CD14-positive monocyte (primary cell): ENCODE results near the gene PHLDA3. TPM values are rescaled to one million over a fixed set of nuclear protein-coding genes. Genes with fewer than 3 reads are reported as not detected.

Experiments used
- DNase-seq, 3 donors: peaks; one replicate each; pipeline ENCODE4 v3.0.0-alpha.2; 2011 to 2022
- H2AFZ ChIP-seq: 2 replicates; pipeline ENCODE4 v1.6.0; 2012; ENCODE audit warnings: mild to moderate bottlenecking, low read depth, low read length, inconsistent platforms; ENCODE audit not compliant: insufficient read depth, poor library complexity, severe bottlenecking
- H3K27ac ChIP-seq, 2 donors: 1 replicate in 1 of 2; 2 replicates in 1 of 2; pipeline ENCODE4 v1.5.1; 2012 to 2013; ENCODE audit warnings: low read length in 2 of 2, control low read depth in 1 of 2, inconsistent platforms in 1 of 2, low read depth in 1 of 2, mild to moderate bottlenecking in 1 of 2
- H3K27me3 ChIP-seq, 2 donors: one replicate each; pipeline versions ENCODE4 v1.6.0 to v1.6.1; 2011 to 2013; ENCODE audit warnings: low read length in 2 of 2; ENCODE audit not compliant: control insufficient read depth in 2 of 2, insufficient read depth in 2 of 2
- H3K36me3 ChIP-seq, 2 donors: replicated peaks in 1 of 2; 1 replicate in 1 of 2; 2 replicates in 1 of 2; pipeline versions ENCODE4 v1.5.1 to v1.6.1; 2012 to 2013; ENCODE audit warnings: low read length in 2 of 2, control low read depth in 1 of 2, inconsistent platforms in 1 of 2, mild to moderate bottlenecking in 1 of 2; ENCODE audit not compliant: insufficient read depth in 2 of 2, control insufficient read depth in 1 of 2
- H3K4me1 ChIP-seq, 2 donors: 1 replicate in 1 of 2; 2 replicates in 1 of 2; pipeline versions ENCODE4 v1.5.1 to v1.6.1; 2012 to 2013; ENCODE audit warnings: low read length in 2 of 2, control low read depth in 1 of 2, inconsistent platforms in 1 of 2, mild to moderate bottlenecking in 1 of 2, moderate library complexity in 1 of 2; ENCODE audit not compliant: insufficient read depth in 2 of 2, control insufficient read depth in 1 of 2
- H3K4me2 ChIP-seq: replicated peaks from 2 replicates; pipeline ENCODE3; 2012; ENCODE audit warnings: low read length, moderate library complexity, mild to moderate bottlenecking; ENCODE audit not compliant: poor library complexity, severe bottlenecking; ENCODE audit errors: extremely low read depth
- H3K4me3 ChIP-seq, 3 experiments: fragments of 200-600 bp in 1 of 3; sonication (generic) in 1 of 3; replicated peaks in 1 of 3; 1 replicate in 2 of 3; 2 replicates in 1 of 3; pipeline ENCODE4 v1.5.1; 2011 to 2013; ENCODE audit warnings: low read length in 3 of 3, mild to moderate bottlenecking in 3 of 3, control low read depth in 2 of 3, low read depth in 2 of 3, inconsistent platforms in 1 of 3, moderate library complexity in 1 of 3
- H3K79me2 ChIP-seq: 2 replicates; pipeline ENCODE4 v1.6.0; 2012; ENCODE audit warnings: mild to moderate bottlenecking, control low read depth, inconsistent platforms, low read length, moderate library complexity; ENCODE audit not compliant: insufficient read depth
- H3K9ac ChIP-seq: 2 replicates; pipeline ENCODE4 v1.6.0; 2017; ENCODE audit warnings: low read length, mild to moderate bottlenecking; ENCODE audit not compliant: insufficient read depth, poor library complexity, severe bottlenecking
- H3K9me3 ChIP-seq, 2 donors: replicated peaks in 1 of 2; 1 replicate in 1 of 2; 2 replicates in 1 of 2; pipeline versions ENCODE4 v1.5.1 to v1.6.1; 2012 to 2013; ENCODE audit warnings: low read length in 2 of 2, control low read depth in 1 of 2; ENCODE audit not compliant: control insufficient read depth in 1 of 2, insufficient read depth in 1 of 2
- H4K20me1 ChIP-seq: 2 replicates; pipeline ENCODE4 v1.6.0; 2012; ENCODE audit warnings: mild to moderate bottlenecking, low read length, control low read depth, moderate library complexity; ENCODE audit not compliant: insufficient read depth
- H3K27ac Mint-ChIP-seq, 7 donors: one replicate each; pipeline ENCODE4 v1.8.0; 2020; ENCODE audit warnings: mild to moderate bottlenecking in 7 of 7, mixed read lengths in 7 of 7, moderate library complexity in 6 of 7, inconsistent platforms in 2 of 7
- H3K27me3 Mint-ChIP-seq, 3 donors: one replicate each; pipeline ENCODE4 v1.8.0; 2021 to 2022; ENCODE audit warnings: low read depth in 3 of 3, mild to moderate bottlenecking in 3 of 3, mixed read lengths in 3 of 3, moderate library complexity in 3 of 3, inconsistent platforms in 1 of 3
- H3K36me3 Mint-ChIP-seq, 2 donors: one replicate each; pipeline ENCODE4 v1.8.0; 2020; ENCODE audit warnings: mixed read lengths in 2 of 2, inconsistent platforms in 1 of 2, mild to moderate bottlenecking in 1 of 2
- H3K4me1 Mint-ChIP-seq: one replicate; pipeline ENCODE4 v1.8.0; 2020; ENCODE audit warnings: mild to moderate bottlenecking, mixed read lengths
- H3K4me3 Mint-ChIP-seq, 2 donors: one replicate each; pipeline ENCODE4 v1.8.0; 2020; ENCODE audit warnings: mild to moderate bottlenecking in 2 of 2, mixed read lengths in 2 of 2, moderate library complexity in 1 of 2
- H3K9me3 Mint-ChIP-seq, 7 donors: one replicate each; pipeline ENCODE4 v1.8.0; 2020 to 2022; ENCODE audit warnings: mixed read lengths in 7 of 7, mild to moderate bottlenecking in 6 of 7, moderate library complexity in 6 of 7, inconsistent platforms in 2 of 7
- CTCF ChIP-seq: fragments of 200-600 bp; IDR thresholded peaks from one replicate; pipeline ENCODE4 v1.8.0; 2022; ENCODE audit warnings: antibody characterized with exemption, mild to moderate bottlenecking
- WGBS: methylation state at CpG from one replicate; pipeline ENCODE4 v1.1.5; 2013; ENCODE audit warnings: missing lambda C conversion rate; ENCODE audit not compliant: insufficient coverage; 5-methylcytosine and 5-hydroxymethylcytosine counted together
- intact Hi-C, 2 donors: fragments of 100-400 bp; cut with micrococcal nuclease; formaldehyde crosslinking; loops; one replicate each; pipeline versions ENCODE4 v1.15.0 to v1.15.1; 2023
- polyA plus RNA-seq, 3 donors: library from polyadenylated mRNA; depleted of rRNA in 1 of 3; unstranded in 2 of 3; stranded (reverse) in 1 of 3; fragments of 300-500 nt in 2 of 3; fragments of >200 nt in 1 of 3; fragmentation: Illumina TruSeq in 2 of 3; gene quantifications; 1 replicate in 2 of 3; 2 replicates in 1 of 3; pipeline ENCODE4 v1.2.3, GENCODE V29; 2012 to 2021

Gene PHLDA3
- polyA plus RNA-seq, 3 donors = 0.08 TPM; not detected in 2

DNA sequence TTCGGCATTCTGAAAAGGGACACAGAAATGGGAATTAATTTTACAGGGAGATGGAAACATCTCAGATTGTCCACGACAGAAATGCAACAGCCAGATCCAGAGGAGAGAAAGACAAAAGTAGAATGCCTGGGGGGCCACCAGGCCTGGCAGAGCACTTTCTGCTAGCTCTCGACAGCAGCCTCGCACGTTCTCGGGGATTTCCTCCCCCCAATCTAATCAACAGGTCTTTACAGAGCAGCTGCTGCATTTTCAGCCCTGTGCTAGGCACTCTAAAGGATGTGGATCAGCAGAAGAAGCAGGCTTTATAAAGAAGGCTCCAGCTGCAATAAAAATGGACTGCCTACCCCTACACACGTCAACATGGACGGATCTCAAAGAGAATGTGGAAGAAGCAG, 27.3 kb upstream of the PHLDA3 start:
- no peak for DNase-seq
- H3K4me3 ChIP-seq = no peak overlapping the region
- Mint-ChIP-seq H3K4me3 (no peak overlapping the region), H3K9me3 (peaks cover 0 to 9% (median 0%) of the 10 kb centered on the region in 7 donors), H3K27me3 (peaks cover 0 to 4% (median 3%) of the 10 kb centered on the region in 3 donors), H3K4me1 (peaks cover 28% of the 10 kb centered on the region), H3K27ac (peak overlapping the region in 1 of 7 donors; percentile 80), H3K36me3 (peaks cover 62 to 78% of the 10 kb centered on the region in 2 donors)
- no peak overlapping the region for H2AFZ ChIP-seq
- H3K27me3 ChIP-seq = no peaks in the 10 kb centered on the region
- no peak for TF ChIP-seq CTCF
- no peaks in the 10 kb centered on the region for H3K9me3 ChIP-seq
- no peak overlapping the region for H3K9ac ChIP-seq
- H3K4me2 ChIP-seq = no peak overlapping the region
- peaks cover 82% of the 10 kb centered on the region for H4K20me1 ChIP-seq
- H3K36me3 ChIP-seq = peaks cover 36 to 84% of the 10 kb centered on the region in 2 donors
- peaks cover 44% of the 10 kb centered on the region for H3K79me2 ChIP-seq
- intact Hi-C loops = loop anchor here in 1 of 2 donors (10.0 kb wide), 1 partner anchor 61 kb away; no protein-coding TSS in a partner anchor
- peaks cover 17 to 22% of the 10 kb centered on the region in 2 donors for H3K4me1 ChIP-seq
- 100% methylated on average over 3 of the region's 8 CpGs for WGBS
- no peak overlapping the region for H3K27ac ChIP-seq

- H3K27ac Mint-ChIP-seq = peak overlapping the region in 1 of 7 donors; percentile 40
- Histone ChIP-seq H3K27ac (no peak overlapping the region), H3K4me1 (peaks cover 23 to 28% of the 10 kb centered on the region in 2 donors), H3K9me3 (no peaks in the 10 kb centered on the region), H4K20me1 (peaks cover 78% of the 10 kb centered on the region), H3K4me2 (no peak overlapping the region), H3K4me3 (no peak overlapping the region), H3K27me3 (no peaks in the 10 kb centered on the region), H2AFZ (no peak overlapping the region), H3K9ac (no peak overlapping the region), H3K36me3 (peaks cover 36 to 78% of the 10 kb centered on the region in 2 donors), H3K79me2 (peaks cover 38% of the 10 kb centered on the region)
- DNase-seq = no peak
- no peak for TF ChIP-seq CTCF
- intact Hi-C loops = loop anchor here in 1 of 2 donors (10.0 kb wide), 1 partner anchor 61 kb away; no protein-coding TSS in a partner anchor
- H3K4me3 Mint-ChIP-seq = no peak overlapping the region
- H3K36me3 Mint-ChIP-seq = peaks cover 62 to 78% of the 10 kb centered on the region in 2 donors
- H3K9me3 Mint-ChIP-seq = peaks cover 0 to 9% (median 0%) of the 10 kb centered on the region in 7 donors
- WGBS = 98% methylated on average over 6 of the region's 11 CpGs
- H3K27me3 Mint-ChIP-seq = peaks cover 0 to 6% (median 4%) of the 10 kb centered on the region in 3 donors
- H3K4me1 Mint-ChIP-seq = peaks cover 33% of the 10 kb centered on the region
Observed at GRCh38 chr1:201495551-201496295, 26.7 kb upstream of the PHLDA3 start.
